A549 (cell line): ENCODE data around the gene CNOT6. TPM values are rescaled to one million over a fixed set of nuclear protein-coding genes. Genes with fewer than 3 reads are reported as not detected.

Experiments used
- ATAC-seq, 2 experiments: fragments of 200-7000 bp in 1 of 2; fragments of >200 bp in 1 of 2; cut with Nextera tagmentation in 1 of 2; cut with Tn5 transposase in 1 of 2; 3 replicates each; pipeline versions ENCODE4 v1.8.0 to v1.9.1; 2018 to 2020; ENCODE audit warnings: mild to moderate bottlenecking in 1 of 2, moderate library complexity in 1 of 2
- CTCF ChIA-PET: fragments of 300-600 bp; sonication (Branson Sonifier 250); formaldehyde crosslinking; extraction: SDS; loops from one replicate; lab custom pipeline; 2021; ENCODE audit warnings: antibody characterized with exemption, inconsistent platforms; lab: Yijun Ruan, JAX
- POLR2A ChIA-PET: fragments of 350-600 bp; formaldehyde crosslinking; extraction: SDS; loops from one replicate; lab custom pipeline; 2021; ENCODE audit warnings: antibody characterized with exemption, inconsistent platforms; lab: Yijun Ruan, JAX
- DNase-seq, 2 experiments: peaks; one replicate each; pipeline versions ENCODE4 v3.0.0 to v3.0.0-alpha.2; 2011 to 2016; ENCODE audit warnings: low read depth in 1 of 2, low spot score in 1 of 2
- FAIRE-seq: peaks from 2 replicates; lab custom pipeline; 2011; peaks lifted over from hg19 to GRCh38; lab: Jason Lieb, UNC
- H3K27ac ChIP-seq, 2 experiments: fragments of >200 bp; sonication (Bioruptor Twin); formaldehyde crosslinking; 3 replicates each; pipeline ENCODE4 v1.5.1; 2016 to 2017
- H3K4me1 ChIP-seq: fragments of >200 bp; sonication (Bioruptor Twin); formaldehyde crosslinking; 3 replicates; pipeline ENCODE4 v1.6.1; 2016
- H3K4me2 ChIP-seq: fragments of >200 bp; sonication (Bioruptor Twin); formaldehyde crosslinking; 3 replicates; pipeline ENCODE4 v1.6.1; 2016
- H3K4me3 ChIP-seq: fragments of >200 bp; sonication (Bioruptor Twin); formaldehyde crosslinking; 3 replicates; pipeline ENCODE4 v1.5.1; 2016
- H3K9me3 ChIP-seq: fragments of >200 bp; sonication (Bioruptor Twin); formaldehyde crosslinking; 3 replicates; pipeline ENCODE4 v1.6.1; 2016
- CHD4 ChIP-seq: fragments of 200-600 bp; sonication (generic); IDR thresholded peaks from 2 replicates; pipeline ENCODE4 v1.6.1; 2016; ENCODE audit warnings: antibody characterized with exemption, mild to moderate bottlenecking, borderline replicate concordance
- EHF ChIP-seq: fragments of 250-450 bp; sonication (Bioruptor Pico); IDR thresholded peaks from 2 replicates; pipeline ENCODE4 v1.5.0; 2020; ENCODE audit warnings: mild to moderate bottlenecking
- EHMT2 ChIP-seq: fragments of 200-600 bp; sonication (generic); IDR thresholded peaks from 2 replicates; pipeline ENCODE4 v1.6.1; 2016; ENCODE audit warnings: antibody characterized with exemption, low read depth, mild to moderate bottlenecking, moderate library complexity
- FOSL2 ChIP-seq, 2 experiments: fragments of 450-650 bp in 1 of 2; fragments of >200 bp in 1 of 2; sonication (Bioruptor Twin) in 1 of 2; formaldehyde crosslinking; IDR thresholded peaks; 2 replicates each; pipeline versions ENCODE4 v1.5.0 to v1.6.1; 2016 to 2020; ENCODE audit warnings: mild to moderate bottlenecking in 1 of 2, moderate library complexity in 1 of 2
- HEYL ChIP-seq: fragments of 250-450 bp; sonication (Bioruptor Pico); IDR thresholded peaks from 2 replicates; pipeline ENCODE4 v1.8.0; 2021; ENCODE audit warnings: mild to moderate bottlenecking, moderate library complexity
- JUN ChIP-seq, 2 experiments: fragments of >200 bp; sonication (Bioruptor Twin); formaldehyde crosslinking; IDR thresholded peaks; 2 replicates in 1 of 2; 3 replicates in 1 of 2; pipeline ENCODE4 v1.6.1; 2016 to 2017
- MAFK ChIP-seq: fragments of 450-650 bp; IDR thresholded peaks from 2 replicates; pipeline ENCODE4 v1.6.1; 2014; ENCODE audit not compliant: partially characterized antibody
- MAZ ChIP-seq: fragments of 150-350 bp; IDR thresholded peaks from 2 replicates; pipeline ENCODE4 v1.6.1; 2014; ENCODE audit warnings: antibody characterized with exemption, low read depth, low read length, borderline replicate concordance
- NFE2L2 ChIP-seq: fragments of 150-350 bp; conservative IDR thresholded peaks from 2 replicates; pipeline ENCODE4 v1.6.1; 2014; ENCODE audit warnings: low read length
- POLR2AphosphoS2 ChIP-seq: conservative IDR thresholded peaks from 2 replicates; pipeline ENCODE4 v1.6.1; 2012; ENCODE audit warnings: low read length, improper control_type of control experiment, inconsistent platforms
- RARB ChIP-seq: fragments of 250-450 bp; sonication (Bioruptor Pico); IDR thresholded peaks from 2 replicates; pipeline ENCODE4 v1.8.0; 2021; ENCODE audit warnings: mild to moderate bottlenecking, moderate library complexity
- REST ChIP-seq: fragments of 200-600 bp; sonication (generic); IDR thresholded peaks from 2 replicates; pipeline ENCODE4 v1.6.1; 2016; ENCODE audit warnings: antibody characterized with exemption, mild to moderate bottlenecking, moderate library complexity
- RFX5 ChIP-seq: fragments of 450-650 bp; IDR thresholded peaks from 2 replicates; pipeline ENCODE4 v1.7.1; 2014; ENCODE audit warnings: antibody characterized with exemption, mild to moderate bottlenecking, moderate library complexity
- ZFP36 ChIP-seq: fragments of 450-650 bp; IDR thresholded peaks from 2 replicates; pipeline ENCODE4 v1.6.1; 2014; ENCODE audit warnings: borderline replicate concordance; ENCODE audit not compliant: partially characterized antibody
- ZNF302 ChIP-seq: fragments of 250-450 bp; sonication (Bioruptor Pico); IDR thresholded peaks from 2 replicates; pipeline ENCODE4 v1.9.0; 2021; ENCODE audit warnings: inconsistent platforms, mild to moderate bottlenecking, moderate library complexity
- ZSCAN20 ChIP-seq: fragments of 250-450 bp; sonication (Bioruptor Pico); IDR thresholded peaks from 2 replicates; pipeline ENCODE4 v1.8.0; 2022; ENCODE audit warnings: mild to moderate bottlenecking, moderate library complexity
- WGBS: methylation state at CpG from one replicate; pipeline ENCODE4 v1.1.6; 2017; ENCODE audit errors: missing lambda C conversion rate; 5-methylcytosine and 5-hydroxymethylcytosine counted together
- polyA plus RNA-seq, 4 experiments: library from polyadenylated mRNA; depleted of rRNA in 3 of 4; stranded (reverse); fragments of >200 nt; fragmentation: RNase III in 1 of 4; extraction: RNeasy Plus Mini Kit Qiagen cat#74134 plus additional on column Dnase treatment in 1 of 4; gene quantifications; 2 replicates in 3 of 4; 3 replicates in 1 of 4; pipeline ENCODE4 v1.2.3, GENCODE V29; 2011 to 2017
- TF ChIP-seq, protein P1 (sequence below): fragments of 250-450 bp; sonication (Bioruptor Pico); IDR thresholded peaks from 2 replicates; pipeline ENCODE4 v1.5.0; 2021; ENCODE audit warnings: mild to moderate bottlenecking, moderate library complexity, borderline replicate concordance
- TF ChIP-seq, protein P2 (sequence below): IDR thresholded peaks from 2 replicates; pipeline ENCODE4 v1.6.1; 2012

Gene CNOT6
- polyA plus RNA-seq, 2 of the 4 experiments (the other 2 are of a cell fraction), result 18.2 to 28.5 TPM

DNA sequence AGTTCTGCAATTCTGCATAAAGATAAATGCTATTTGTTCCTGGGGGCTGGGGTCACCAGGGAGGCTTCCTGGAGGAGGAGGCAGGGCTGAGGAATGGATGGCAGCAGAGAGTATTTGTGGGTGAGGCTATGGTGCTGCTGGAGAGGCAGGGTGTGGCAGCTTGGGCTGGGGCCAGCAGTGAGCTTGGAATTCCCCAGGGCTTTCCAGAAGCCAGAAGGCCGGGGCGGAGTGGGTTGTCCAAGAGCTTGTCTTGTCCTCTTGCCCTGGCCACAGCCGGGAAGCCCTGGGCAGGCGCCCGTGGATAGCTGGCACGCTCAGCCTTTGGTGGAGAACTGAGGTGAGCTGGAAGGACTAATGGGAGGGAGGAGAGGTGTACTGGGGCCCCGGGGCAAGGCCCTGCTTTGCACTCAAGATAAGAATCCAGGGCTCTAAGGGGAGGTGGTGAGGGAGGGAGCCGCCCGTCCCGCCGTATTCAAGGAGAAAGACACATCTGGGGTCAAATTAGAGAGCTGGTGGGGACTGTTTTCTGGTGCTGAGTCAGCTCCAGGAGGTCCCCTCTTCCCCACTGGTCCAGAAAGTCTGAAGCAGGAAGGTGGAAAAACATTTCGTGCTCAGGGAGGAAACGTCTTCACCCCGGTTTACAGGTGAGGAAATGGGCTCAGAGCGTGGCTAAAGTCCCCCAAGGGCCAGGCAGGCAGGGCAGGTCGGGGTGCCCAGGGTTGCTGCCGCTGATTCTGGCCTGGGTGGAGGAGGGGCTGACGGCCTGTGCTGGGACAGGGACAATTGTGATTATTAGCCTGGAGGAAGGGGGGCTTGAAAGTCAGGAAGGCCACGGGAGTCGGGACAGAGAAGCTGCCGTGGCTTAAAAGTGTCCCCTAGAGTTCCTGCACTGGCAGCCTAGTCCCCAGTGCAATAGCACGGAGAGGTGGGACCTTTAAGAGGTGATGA lies 26.9 kb upstream of the CNOT6 start (continued):
- no peak for TF ChIP-seq MAZ
- TF ChIP-seq ZSCAN20 (CRISPR knock-in tag), result no peak
- no peak for TF ChIP-seq EHF (CRISPR knock-in tag)
- TF ChIP-seq RARB (CRISPR knock-in tag), result no peak
- TF ChIP-seq, protein P1, sequence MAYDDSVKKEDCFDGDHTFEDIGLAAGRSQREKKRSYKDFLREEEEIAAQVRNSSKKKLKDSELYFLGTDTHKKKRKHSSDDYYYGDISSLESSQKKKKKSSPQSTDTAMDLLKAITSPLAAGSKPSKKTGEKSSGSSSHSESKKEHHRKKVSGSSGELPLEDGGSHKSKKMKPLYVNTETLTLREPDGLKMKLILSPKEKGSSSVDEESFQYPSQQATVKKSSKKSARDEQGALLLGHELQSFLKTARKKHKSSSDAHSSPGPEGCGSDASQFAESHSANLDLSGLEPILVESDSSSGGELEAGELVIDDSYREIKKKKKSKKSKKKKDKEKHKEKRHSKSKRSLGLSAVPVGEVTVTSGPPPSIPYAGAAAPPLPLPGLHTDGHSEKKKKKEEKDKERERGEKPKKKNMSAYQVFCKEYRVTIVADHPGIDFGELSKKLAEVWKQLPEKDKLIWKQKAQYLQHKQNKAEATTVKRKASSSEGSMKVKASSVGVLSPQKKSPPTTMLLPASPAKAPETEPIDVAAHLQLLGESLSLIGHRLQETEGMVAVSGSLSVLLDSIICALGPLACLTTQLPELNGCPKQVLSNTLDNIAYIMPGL (CRISPR knock-in tag), result no peak
- TF ChIP-seq POLR2AphosphoS2, result no peak
- peak; percentile 80 for TF ChIP-seq MAFK
- TF ChIP-seq FOSL2 (IDR thresholded peaks at IDR 0.05), result no peak
- TF ChIP-seq FOSL2 (CRISPR knock-in tag; IDR thresholded peaks at IDR 0.05), result no peak
- TF ChIP-seq, protein P2, sequence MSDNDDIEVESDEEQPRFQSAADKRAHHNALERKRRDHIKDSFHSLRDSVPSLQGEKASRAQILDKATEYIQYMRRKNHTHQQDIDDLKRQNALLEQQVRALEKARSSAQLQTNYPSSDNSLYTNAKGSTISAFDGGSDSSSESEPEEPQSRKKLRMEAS, result peak; percentile 73
- peak; percentile 100 for TF ChIP-seq ZFP36
- no peak for TF ChIP-seq EHMT2
- no peak for TF ChIP-seq RFX5
- TF ChIP-seq ZNF302 (CRISPR knock-in tag), result no peak
- no peak for TF ChIP-seq HEYL (CRISPR knock-in tag)
- no peak for TF ChIP-seq NFE2L2
- no peak for TF ChIP-seq REST
- TF ChIP-seq JUN (IDR thresholded peaks at IDR 0.05), result peak in 1 of 2 experiments; percentile 52; a peak in 2 of 5 replicates

- peak; percentile 8 to 14; a peak in 5 of 6 replicates for ATAC-seq
- CTCF ChIA-PET, result interaction anchor here (0.7 to 23.6 kb wide), 7 partner anchors 11 to 174 kb away, joined by 3 to 344 read pairs (median 8); partner anchors contain the start of gene MAPK9
- Histone ChIP-seq H3K4me1 (peaks cover 56% of the 10 kb centered on the region), H3K9me3 (no peaks in the 10 kb centered on the region), H3K4me3 (peak overlapping the region; percentile 49), H3K27ac (peak overlapping the region; percentile 87 to 93), H3K4me2 (peak overlapping the region; percentile 85)
- DNase-seq, result peak in 1 of 2 experiments; percentile 24
- no peak for FAIRE-seq
- TF ChIP-seq CHD4, result no peak
- 86% methylated on average over 18 of the region's 18 CpGs for WGBS
- POLR2A ChIA-PET, result interaction anchor here (0.6 to 2.4 kb wide), 2 partner anchors 27 to 49 kb away, joined by 7 to 10 read pairs; no protein-coding TSS in a partner anchor
These were observed 26.0 kb upstream of the CNOT6 start for GRCh38 chr5:180467989-180468731.
